Fibroblast of villous mesenchyme (primary cell): Measurements from ENCODE around the gene LRRK2. TPM values are rescaled to one million over a fixed set of nuclear protein-coding genes. Genes with fewer than 3 reads are reported as not detected.
"Not testable (repeated sequence)": the region's sequence is repeated elsewhere in the genome, so short reads cannot be mapped to it uniquely, and the experiment has no call there.

Source experiments
- DNase-seq: peaks from one replicate; pipeline ENCODE4 v3.0.0-alpha.2; 2010; ENCODE audit warnings: low read depth
- H3K4me3 ChIP-seq: 2 replicates; pipeline ENCODE4 v1.5.1; 2011; ENCODE audit warnings: low read depth, mild to moderate bottlenecking, low read length
- total RNA-seq: library from RNA; depleted of rRNA; stranded (reverse); fragments of >200 nt; gene quantifications from 2 replicates; pipeline ENCODE4 v1.2.3, GENCODE V29; 2012
- TF ChIP-seq, protein P1 (sequence below): IDR thresholded peaks from 2 replicates; pipeline ENCODE4 v1.5.1; 2012; ENCODE audit warnings: low read depth, mild to moderate bottlenecking, low read length; ENCODE audit not compliant: insufficient read depth

LRRK2 gene
- total RNA-seq, 1 donor = 1.3 TPM

DNA sequence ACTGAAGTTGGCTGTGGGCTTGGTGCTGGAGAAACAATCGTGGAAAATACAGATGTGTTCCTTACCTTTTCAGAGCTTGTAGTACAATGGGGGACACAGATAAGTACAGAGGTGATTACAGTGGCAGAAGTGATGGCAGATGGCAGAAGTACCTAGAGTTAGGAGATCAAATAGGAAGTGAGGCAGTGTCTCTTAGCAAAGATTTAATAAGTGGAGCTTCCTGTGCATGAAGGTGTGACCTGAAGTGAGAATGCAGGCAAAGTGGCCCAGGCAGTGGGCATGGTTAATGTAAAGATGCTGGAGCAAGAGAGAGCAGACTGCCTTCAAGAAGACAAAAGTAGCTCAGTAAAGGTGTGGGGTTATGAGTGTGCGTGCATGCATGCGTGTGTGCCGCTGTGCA lies 16.0 kb downstream of the LRRK2 start:
- DNase-seq = no peak
- no peak overlapping the region for H3K4me3 ChIP-seq
- TF ChIP-seq, protein P1, sequence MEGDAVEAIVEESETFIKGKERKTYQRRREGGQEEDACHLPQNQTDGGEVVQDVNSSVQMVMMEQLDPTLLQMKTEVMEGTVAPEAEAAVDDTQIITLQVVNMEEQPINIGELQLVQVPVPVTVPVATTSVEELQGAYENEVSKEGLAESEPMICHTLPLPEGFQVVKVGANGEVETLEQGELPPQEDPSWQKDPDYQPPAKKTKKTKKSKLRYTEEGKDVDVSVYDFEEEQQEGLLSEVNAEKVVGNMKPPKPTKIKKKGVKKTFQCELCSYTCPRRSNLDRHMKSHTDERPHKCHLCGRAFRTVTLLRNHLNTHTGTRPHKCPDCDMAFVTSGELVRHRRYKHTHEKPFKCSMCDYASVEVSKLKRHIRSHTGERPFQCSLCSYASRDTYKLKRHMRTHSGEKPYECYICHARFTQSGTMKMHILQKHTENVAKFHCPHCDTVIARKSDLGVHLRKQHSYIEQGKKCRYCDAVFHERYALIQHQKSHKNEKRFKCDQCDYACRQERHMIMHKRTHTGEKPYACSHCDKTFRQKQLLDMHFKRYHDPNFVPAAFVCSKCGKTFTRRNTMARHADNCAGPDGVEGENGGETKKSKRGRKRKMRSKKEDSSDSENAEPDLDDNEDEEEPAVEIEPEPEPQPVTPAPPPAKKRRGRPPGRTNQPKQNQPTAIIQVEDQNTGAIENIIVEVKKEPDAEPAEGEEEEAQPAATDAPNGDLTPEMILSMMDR = no peak

DNA sequence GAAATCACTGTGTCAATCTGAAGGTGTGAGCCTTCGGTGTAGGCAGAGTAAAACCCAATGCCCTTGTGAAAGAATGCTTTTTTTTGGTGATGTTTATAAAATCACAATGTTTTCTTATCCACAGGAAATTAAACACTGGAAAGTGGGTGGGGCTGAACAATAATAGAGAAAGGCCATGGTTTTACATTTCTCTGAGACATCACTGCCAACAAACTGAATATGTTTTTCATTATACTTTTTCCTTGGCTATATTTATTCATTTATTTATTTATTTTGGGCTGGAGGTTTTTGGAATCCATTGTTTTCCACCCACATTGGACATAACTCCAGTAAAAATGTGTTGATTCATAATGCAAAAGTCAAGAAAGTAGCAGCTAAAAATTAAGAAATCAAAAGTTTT lies 16.9 kb downstream of the LRRK2 start:
- TF ChIP-seq, protein P1 = no peak
- no peak overlapping the region for H3K4me3 ChIP-seq
- DNase-seq = no peak

DNA sequence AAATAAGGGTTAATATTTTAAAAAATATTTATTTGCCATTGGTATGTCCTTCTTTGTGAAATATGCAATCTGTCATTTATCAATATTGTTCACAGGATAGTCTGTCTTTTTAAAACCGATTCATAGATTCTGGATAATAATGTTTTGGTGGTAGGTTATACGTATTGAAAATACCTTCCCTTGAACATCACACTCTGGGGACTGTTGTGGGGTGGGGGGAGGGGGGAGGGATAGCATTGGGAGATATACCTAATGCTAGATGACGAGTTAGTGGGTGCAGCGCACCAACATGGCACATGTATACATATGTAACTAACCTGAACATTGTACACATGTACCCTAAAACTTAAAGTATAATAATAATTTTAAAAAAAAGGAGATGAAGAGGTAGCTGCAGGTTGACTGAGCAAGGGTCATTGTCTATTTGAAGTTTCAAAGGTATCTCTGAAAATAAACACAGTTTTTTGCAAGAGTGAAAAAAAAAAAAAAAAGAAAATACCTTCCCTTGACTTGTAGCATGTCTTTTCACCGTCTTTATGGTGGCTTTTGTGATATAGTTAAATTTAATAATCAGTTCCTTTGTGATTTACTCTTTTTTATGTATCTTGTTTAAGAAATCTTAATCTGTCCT lies 19.8 kb downstream of the LRRK2 start:
- not testable (repeated sequence) for H3K4me3 ChIP-seq, DNase-seq

DNA sequence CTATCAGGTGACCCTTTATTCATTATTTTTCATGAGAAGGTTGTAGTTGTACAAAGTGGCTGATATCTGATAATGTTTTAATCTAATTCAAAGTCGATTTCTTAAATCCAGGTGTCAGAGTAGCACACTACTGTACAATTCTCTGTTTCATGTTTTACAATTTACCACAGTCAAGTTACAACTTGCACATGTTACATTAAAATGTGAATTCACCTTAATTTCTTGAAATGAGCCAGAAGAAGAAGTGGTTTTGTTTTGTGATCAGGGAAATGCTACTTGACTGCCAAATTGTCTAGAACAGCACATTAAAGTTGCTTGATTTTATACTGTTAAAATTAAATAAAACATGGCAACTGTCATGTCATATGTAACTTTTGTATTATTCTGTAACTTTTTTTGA lies 23.2 kb downstream of the LRRK2 start:
- no peak overlapping the region for H3K4me3 ChIP-seq
- TF ChIP-seq, protein P1 = no peak

DNA sequence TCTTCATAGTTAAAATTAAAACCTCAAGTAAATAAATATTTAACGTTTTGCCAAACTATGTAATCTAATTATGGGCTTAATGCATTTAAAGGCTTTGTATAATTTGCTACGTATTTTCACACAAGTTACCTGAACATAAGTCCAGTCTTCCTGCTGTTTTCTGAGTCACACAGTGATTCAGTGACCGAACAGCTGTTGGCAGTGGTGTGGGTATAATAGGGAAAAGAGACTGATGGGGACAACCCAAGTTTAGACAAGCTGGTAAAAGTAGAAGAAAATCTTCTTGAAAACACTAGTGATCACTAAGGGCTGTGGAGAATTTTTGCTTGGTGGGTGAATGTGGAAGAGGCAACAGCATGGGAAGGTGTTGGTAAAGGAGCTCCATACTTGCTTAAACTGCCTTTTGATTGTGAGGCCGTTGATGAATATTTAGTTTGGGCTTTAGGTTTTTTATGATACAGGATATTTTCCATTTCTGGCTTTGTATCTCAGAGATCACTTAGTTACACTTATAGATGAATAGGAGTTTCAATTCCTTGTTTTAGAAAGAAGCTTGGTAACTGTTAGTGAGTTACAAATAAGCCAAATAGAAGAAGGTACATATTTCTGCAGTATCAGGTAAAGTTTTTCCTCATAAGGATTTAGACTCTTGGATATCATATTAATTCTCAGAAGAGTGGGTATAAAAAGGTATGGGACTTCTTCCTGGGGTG lies 23.9 kb downstream of the LRRK2 start:
- DNase-seq = no peak
- TF ChIP-seq, protein P1 = no peak
- H3K4me3 ChIP-seq = no peak overlapping the region

More for the DNA sequence above, 23.2 kb downstream of the LRRK2 start:
- DNase-seq = no peak

DNA sequence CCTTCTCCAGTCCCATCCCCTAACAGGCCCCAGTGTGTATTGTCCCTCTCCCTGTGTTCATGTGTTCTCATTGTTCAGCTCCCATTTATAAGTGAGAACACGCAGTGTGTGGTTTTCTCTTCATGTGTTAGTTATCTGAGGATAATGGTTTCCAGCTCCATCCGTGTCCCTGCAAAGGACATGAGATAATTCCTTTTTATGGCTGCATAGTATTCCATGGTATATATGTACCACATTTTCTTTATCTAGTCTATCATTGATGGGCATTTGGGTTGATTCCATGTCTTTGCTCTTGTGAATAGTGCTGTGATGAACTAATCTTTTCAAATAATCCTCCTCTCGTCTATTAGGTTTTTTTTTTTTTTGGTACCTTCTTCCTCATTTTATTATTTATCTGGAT lies 25.9 kb downstream of the LRRK2 start:
- not testable (repeated sequence) for H3K4me3 ChIP-seq, DNase-seq

DNA sequence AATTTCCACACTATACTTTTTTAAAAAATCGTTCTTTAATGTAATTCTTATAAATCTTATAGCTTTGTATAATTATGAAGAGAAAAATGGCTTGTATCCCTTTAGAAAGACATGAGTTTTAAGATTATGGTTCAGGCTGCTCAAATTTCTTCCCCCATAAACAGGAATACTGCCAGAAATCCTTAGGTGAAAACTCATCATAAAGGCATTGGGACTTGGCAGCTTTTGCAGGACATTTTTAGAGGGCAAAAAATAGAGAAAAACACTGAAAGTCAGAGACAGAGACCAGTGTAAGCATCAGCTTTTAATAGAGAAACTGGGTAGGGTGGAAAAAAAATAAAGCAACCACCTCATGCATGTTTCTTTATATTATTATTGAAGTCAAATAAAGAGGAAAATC lies 29.1 kb downstream of the LRRK2 start:
- DNase-seq = no peak
- no peak overlapping the region for H3K4me3 ChIP-seq
- TF ChIP-seq, protein P1 = no peak

DNA sequence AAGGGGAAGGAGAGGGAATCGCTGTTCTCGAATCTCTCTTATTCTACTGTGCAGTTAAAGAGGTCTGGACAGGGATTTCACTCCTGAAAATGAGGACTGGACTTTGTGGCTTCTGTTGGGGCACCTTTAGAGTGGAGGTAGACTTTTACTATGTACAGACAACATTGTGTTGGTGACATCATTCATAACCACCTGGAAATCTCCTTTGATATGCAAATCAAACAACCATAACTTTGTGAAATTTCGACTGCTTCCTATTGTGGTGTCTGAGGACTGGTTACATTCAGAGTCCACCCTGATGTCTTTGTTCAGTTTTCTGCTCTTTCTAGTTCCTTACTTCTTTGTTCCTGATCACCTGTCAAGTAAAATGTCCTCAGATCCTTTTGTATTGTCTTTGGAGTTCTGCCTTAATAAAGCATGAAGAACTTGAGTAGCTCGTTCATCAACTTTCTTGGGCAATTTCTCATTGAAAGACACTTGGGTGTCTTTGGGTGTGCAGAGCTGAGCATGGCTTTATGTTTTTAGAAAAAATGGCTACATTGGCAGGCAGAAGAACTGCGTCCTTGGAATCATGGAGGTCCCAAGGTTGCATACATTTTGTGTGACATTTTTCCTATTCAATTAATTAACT lies 29.8 kb downstream of the LRRK2 start:
- H3K4me3 ChIP-seq = no peak overlapping the region
- no peak for DNase-seq
- TF ChIP-seq, protein P1 = no peak
